Measurements from ENCODE around the gene MLLT10.
"Not testable (repeated sequence)": the region's sequence is repeated elsewhere in the genome, so short reads cannot be mapped to it uniquely, and the experiment has no call there.

The MLLT10 gene

DNA sequence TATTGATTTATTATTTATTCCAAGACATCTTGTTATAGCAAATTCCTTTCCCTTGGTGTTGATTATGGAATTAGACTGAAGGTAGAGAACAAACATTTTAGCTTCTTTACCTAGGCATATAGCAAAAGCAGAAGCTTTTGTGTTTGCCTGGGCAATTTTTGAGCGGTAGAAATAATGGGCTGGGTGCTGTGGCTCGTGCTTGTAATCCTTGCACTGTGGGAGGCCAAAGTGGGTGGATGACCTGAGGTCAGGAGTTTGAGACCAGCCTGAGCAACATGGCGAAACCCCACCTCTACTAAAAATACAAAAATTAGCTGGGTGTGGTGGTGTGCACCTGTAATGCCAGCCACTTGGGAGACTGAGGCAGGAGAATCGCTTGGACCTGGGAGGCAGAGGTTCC is 6.7 kb downstream of the MLLT10 start:
- H3K27me3 Mint-ChIP-seq (ENCODE audit: low read depth); H3K4me3 Mint-ChIP-seq; H3K27ac Mint-ChIP-seq; H3K4me1 Mint-ChIP-seq (ENCODE audit: low read depth); H3K9me3 Mint-ChIP-seq: not testable (repeated sequence)
- H3K36me3 Mint-ChIP-seq (ENCODE audit: low read depth), result peaks cover 33% of the 10 kb centered on the region

DNA sequence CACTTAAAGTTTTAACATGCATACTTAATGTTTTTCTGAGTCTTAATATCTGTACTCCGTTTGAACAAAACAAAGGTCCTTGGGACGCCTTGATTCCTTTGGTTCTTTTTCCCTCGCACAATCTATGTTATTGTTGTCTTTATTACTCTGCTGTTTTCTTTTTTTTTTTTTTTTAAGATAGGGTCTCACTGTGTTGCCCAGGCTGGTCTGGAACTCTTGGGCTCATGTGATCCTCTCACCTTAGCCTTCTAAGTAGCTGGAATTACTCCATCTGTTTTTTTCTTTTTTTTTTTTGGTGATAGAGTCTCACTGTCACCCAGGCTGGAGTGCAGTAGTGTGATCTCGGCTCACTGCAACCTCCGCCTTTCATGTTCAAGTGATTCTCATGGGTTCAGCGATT is 13.2 kb downstream of the MLLT10 start:
- H3K4me1 Mint-ChIP-seq (ENCODE audit: low read depth), result peaks cover 4% of the 10 kb centered on the region
- no peaks in the 10 kb centered on the region for H3K27me3 Mint-ChIP-seq (ENCODE audit: low read depth)
- peaks cover 34% of the 10 kb centered on the region for H3K36me3 Mint-ChIP-seq (ENCODE audit: low read depth)
- no peak overlapping the region for H3K4me3 Mint-ChIP-seq
- no peaks in the 10 kb centered on the region for H3K9me3 Mint-ChIP-seq
- no peak overlapping the region for H3K27ac Mint-ChIP-seq

DNA sequence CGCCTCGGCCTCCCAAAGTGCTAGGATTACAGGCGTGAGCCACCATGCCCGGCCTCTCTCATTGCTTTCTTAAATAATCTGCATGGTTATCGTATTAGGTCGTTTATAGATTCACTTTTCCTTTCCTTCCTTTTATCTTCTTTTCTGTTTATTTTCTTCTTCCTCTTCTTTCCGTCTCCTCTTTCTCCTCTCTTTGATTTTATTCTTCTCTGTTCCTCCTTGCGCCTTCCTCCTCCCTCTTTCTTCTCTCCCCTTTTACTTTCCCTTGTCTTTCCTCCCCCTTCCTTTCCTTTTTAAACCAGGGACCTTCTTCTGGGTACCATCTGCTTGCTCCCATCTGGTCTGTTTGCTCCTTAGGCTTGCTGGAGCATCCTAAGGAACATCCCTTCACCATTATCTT is 18.6 kb downstream of the MLLT10 start:
- Mint-ChIP-seq H3K27ac (no peak overlapping the region), H3K9me3 (no peaks in the 10 kb centered on the region), H3K27me3 (ENCODE audit: low read depth) (no peaks in the 10 kb centered on the region), H3K4me1 (ENCODE audit: low read depth) (peaks cover 8% of the 10 kb centered on the region), H3K36me3 (ENCODE audit: low read depth) (peaks cover 33% of the 10 kb centered on the region), H3K4me3 (no peak overlapping the region)

DNA sequence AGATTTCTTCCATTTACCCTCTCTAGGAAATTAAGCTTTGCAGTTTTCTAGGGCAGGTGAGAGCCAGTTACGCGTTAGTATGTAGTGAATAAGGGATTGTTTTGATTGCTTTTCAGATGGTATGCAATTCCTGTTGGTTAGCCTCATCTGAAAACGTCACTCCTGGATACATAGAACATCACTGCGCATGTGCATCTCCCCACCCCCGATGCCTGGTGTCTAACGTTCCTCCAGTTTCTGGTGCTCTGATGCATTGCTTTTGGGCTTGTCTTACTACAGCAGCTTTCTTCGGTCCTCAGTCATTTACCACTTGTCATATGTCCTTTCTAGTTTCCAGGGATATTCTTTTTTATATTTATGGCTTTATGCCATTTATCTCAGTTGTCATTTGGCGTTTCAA is 22.5 kb downstream of the MLLT10 start:
- peaks cover 39% of the 10 kb centered on the region for H3K36me3 Mint-ChIP-seq (ENCODE audit: low read depth)
- H3K4me3 Mint-ChIP-seq, result no peak overlapping the region
- no peaks in the 10 kb centered on the region for H3K9me3 Mint-ChIP-seq
- no peaks in the 10 kb centered on the region for H3K27me3 Mint-ChIP-seq (ENCODE audit: low read depth)
- H3K27ac Mint-ChIP-seq, result no peak overlapping the region
- peaks cover 8% of the 10 kb centered on the region for H3K4me1 Mint-ChIP-seq (ENCODE audit: low read depth)

DNA sequence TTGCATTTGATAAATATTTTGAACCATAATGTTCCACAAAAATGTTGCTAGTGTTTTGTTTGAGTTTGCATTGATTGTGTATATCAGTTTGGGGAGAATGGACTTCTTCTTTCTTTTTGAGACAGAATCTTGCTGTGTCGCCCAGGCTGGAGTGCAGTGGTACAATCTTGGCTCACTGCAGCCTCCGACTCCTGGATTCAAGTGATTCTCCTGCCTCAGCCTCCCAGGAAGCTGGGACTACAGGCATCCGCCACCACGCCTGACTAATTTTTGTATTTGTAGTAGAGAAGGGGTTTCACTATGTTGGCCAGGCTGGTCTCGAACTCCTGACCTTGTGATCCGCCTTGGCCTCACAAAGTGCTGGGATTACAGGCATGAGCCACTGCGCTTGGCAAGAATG is 25.0 kb downstream of the MLLT10 start:
- not testable (repeated sequence) for H3K4me1 Mint-ChIP-seq (ENCODE audit: low read depth); H3K9me3 Mint-ChIP-seq; H3K27me3 Mint-ChIP-seq (ENCODE audit: low read depth); H3K27ac Mint-ChIP-seq; H3K4me3 Mint-ChIP-seq
- peaks cover 35% of the 10 kb centered on the region for H3K36me3 Mint-ChIP-seq (ENCODE audit: low read depth)

DNA sequence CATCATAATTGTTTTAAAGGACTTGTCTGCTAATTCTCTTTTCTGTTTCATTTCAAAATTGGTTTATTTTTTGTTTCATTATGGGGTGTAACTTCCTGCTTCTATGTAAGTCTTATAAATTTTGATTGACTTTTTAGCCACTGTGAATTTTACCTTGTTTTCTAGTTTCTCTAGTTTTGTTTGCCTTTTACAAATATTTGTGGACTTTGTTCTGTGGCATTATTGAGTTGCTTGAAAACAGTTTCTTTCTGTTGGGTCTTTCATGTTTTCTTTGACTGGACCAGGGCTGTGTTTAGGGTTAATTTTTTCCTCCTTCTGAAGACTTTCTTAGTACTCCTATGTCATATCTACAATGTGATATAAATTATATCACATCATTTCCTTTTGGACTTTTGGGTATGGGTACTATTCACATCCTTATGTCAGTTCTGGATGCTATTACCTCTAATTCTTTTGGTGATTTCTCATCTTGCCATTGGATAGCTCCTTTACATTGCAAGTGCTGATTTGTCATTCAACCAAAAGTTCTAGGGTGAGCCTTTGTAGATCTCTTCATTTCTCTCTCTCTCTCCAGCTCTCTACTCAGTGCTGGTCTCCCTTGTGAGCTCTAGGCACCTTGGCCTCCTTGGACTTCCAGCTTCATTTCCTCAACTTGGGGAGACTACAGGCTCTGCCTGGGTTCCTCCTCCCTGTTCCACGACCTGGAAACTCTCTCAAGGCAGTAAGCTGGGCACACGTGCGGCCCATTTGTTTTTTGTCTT is 36.9 kb downstream of the MLLT10 start:
- H3K4me1 Mint-ChIP-seq (ENCODE audit: low read depth), result peaks cover 31% of the 10 kb centered on the region

DNA sequence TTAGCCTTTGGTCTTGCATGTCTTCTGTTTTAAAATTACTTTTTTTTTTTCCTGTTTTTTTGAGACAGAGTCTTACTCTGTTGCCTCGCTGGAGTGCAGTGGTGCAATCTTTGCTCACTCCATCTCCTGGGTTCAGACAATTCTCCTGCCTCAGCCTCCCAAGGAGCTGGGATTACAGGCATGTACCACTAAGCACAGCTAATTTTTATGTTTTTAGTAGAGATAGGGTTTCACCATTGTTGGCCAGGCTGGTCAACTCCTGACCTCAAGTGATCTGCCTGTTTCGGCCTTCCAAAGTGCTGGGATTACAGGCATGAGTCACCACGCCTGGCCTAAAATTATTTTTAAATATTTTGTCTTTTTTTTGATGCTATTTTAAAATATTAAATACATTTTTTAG is 38.5 kb downstream of the MLLT10 start:
- no peak overlapping the region for H3K4me3 Mint-ChIP-seq
- no peaks in the 10 kb centered on the region for H3K9me3 Mint-ChIP-seq
- peaks cover 27% of the 10 kb centered on the region for H3K4me1 Mint-ChIP-seq (ENCODE audit: low read depth)
- H3K36me3 Mint-ChIP-seq (ENCODE audit: low read depth), result peaks cover 21% of the 10 kb centered on the region
- no peaks in the 10 kb centered on the region for H3K27me3 Mint-ChIP-seq (ENCODE audit: low read depth)
- no peak overlapping the region for H3K27ac Mint-ChIP-seq

More for the DNA sequence above, 36.9 kb downstream of the MLLT10 start:
- no peaks in the 10 kb centered on the region for H3K9me3 Mint-ChIP-seq
- no peaks in the 10 kb centered on the region for H3K27me3 Mint-ChIP-seq (ENCODE audit: low read depth)
- H3K4me3 Mint-ChIP-seq, result no peak overlapping the region
- H3K27ac Mint-ChIP-seq, result no peak overlapping the region
- H3K36me3 Mint-ChIP-seq (ENCODE audit: low read depth), result peaks cover 25% of the 10 kb centered on the region

DNA sequence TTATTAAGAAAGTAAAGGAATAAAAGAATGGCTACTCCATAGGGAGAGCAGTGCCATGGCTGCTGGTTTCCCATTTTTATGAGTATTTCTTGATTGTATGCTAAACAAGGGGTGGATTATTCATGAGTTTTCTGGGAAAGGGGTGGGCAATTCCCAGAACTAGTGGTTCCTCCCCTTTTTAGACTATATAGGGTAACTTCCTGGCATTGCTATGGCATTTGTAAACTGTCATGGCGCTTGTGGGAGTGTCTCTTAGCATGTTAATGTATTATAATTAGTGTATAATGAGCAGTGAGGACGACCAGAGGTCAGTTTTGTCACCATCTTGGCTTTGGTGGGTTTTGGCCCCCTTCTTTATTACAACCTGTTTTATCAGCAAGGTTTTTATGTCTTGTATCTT is 40.5 kb downstream of the MLLT10 start:
- Mint-ChIP-seq H3K36me3 (ENCODE audit: low read depth) (peaks cover 22% of the 10 kb centered on the region), H3K4me1 (ENCODE audit: low read depth) (peaks cover 27% of the 10 kb centered on the region)
- H3K9me3 Mint-ChIP-seq; H3K4me3 Mint-ChIP-seq; H3K27ac Mint-ChIP-seq; H3K27me3 Mint-ChIP-seq (ENCODE audit: low read depth): not testable (repeated sequence)

DNA sequence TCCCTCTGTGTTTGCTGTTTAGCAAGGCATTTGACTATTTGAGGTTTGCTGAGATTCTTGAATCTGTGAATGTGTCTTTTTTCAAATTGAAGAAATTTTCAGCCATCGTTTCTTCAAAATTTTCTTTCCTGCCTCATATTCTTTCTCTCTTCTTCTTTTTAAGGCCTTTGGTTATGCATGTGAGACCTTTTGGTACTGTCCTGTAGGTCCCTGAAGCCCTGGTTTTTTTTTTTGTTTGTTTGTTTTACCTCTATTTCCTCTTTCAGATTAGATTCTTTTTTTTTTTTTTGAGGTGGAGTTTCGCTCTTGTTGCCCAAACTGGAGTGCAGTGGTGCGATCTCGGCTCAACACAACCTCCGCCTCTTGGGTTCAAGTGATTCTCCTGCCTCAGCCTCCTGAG is 45.3 kb downstream of the MLLT10 start:
- no peak overlapping the region for H3K4me3 Mint-ChIP-seq
- peaks cover 3% of the 10 kb centered on the region for H3K9me3 Mint-ChIP-seq
- H3K27ac Mint-ChIP-seq, result no peak overlapping the region
- H3K27me3 Mint-ChIP-seq (ENCODE audit: low read depth), result no peaks in the 10 kb centered on the region
- H3K4me1 Mint-ChIP-seq (ENCODE audit: low read depth), result peaks cover 16% of the 10 kb centered on the region
- H3K36me3 Mint-ChIP-seq (ENCODE audit: low read depth), result peaks cover 25% of the 10 kb centered on the region

DNA sequence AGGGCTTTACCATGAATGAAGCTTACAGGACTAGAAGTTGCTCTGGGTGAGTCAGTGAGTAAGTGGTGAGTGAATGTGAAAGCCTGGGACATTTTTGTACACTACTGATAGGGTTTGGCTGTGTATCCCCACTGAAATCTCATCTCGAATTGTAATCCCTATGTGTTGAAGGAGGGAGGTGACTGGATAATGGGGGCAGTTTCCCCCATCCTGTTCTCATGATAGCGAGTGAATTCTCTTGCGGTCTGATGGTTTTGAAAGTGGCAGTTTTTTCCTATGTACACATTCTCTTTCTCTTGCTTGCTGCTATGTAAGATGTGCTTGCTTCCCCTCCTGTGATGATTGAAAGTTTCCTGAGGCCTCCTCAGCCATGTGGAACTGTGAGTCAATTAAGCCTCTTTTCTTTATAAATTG is 47.4 kb downstream of the MLLT10 start:
- Mint-ChIP-seq H3K36me3 (ENCODE audit: low read depth) (peaks cover 27% of the 10 kb centered on the region), H3K4me1 (ENCODE audit: low read depth) (peaks cover 20% of the 10 kb centered on the region)
- not testable (repeated sequence) for H3K9me3 Mint-ChIP-seq; H3K27me3 Mint-ChIP-seq (ENCODE audit: low read depth); H3K4me3 Mint-ChIP-seq; H3K27ac Mint-ChIP-seq

DNA sequence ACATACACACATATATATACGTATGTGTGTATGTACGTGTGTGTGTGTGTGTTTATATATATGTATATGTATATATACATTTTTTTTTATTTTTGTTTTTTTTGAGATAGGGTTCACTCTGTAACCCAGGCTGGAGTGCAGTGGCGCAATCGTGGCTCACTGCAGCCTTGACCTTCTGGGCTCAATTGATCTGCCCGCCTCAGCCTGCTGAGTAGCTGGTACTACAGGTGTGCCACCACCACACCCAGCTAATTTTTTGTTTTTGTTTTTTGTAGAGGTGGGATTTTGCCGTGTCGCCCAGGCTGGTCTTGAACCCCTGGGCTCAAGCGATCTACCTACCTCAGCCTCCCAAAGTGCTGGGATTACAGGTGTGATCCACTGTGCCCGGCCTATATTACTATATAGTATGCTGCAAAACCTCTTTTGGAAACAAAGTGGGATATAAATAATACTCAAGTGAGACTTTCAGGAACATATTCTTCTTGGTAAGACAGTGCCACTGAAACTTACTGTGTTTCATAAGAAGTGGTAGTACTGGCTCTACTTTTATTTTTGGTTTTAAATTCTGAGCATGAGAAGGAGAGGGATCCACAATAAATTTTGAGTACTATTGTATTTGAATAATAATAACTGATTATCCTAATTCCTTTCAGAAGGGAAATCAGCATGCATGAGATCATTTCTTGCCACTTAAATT is 51.0 kb downstream of the MLLT10 start:
- H3K27ac Mint-ChIP-seq, result peak overlapping the region; percentile 65
- peaks cover 31% of the 10 kb centered on the region for H3K36me3 Mint-ChIP-seq (ENCODE audit: low read depth)
- H3K27me3 Mint-ChIP-seq (ENCODE audit: low read depth), result no peaks in the 10 kb centered on the region
- peaks cover 26% of the 10 kb centered on the region for H3K4me1 Mint-ChIP-seq (ENCODE audit: low read depth)
- H3K4me3 Mint-ChIP-seq, result no peak overlapping the region
- H3K9me3 Mint-ChIP-seq, result peaks cover 3% of the 10 kb centered on the region

DNA sequence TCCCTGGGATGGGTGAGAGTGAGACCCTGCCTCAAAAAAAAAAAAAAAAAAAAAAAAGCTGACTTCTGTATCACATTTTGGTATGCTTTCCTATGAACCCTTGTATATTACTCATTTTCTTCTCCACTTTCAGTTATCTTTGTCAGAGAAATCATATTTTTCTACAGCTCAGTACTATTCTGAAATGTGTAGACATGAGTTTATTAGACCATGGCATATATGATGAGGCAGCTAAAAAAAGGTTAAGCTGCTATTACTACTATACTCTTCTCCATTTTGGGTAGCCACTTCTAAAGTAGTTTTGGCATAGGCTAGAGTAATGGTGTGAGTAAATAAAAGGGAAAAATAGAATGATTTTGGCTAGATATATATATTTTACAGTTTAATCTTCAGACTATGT is 53.4 kb downstream of the MLLT10 start:
- Mint-ChIP-seq H3K9me3 (peaks cover 3% of the 10 kb centered on the region), H3K4me3 (no peak overlapping the region), H3K27ac (no peak overlapping the region), H3K4me1 (ENCODE audit: low read depth) (peaks cover 22% of the 10 kb centered on the region), H3K36me3 (ENCODE audit: low read depth) (peaks cover 37% of the 10 kb centered on the region), H3K27me3 (ENCODE audit: low read depth) (no peaks in the 10 kb centered on the region)

DNA sequence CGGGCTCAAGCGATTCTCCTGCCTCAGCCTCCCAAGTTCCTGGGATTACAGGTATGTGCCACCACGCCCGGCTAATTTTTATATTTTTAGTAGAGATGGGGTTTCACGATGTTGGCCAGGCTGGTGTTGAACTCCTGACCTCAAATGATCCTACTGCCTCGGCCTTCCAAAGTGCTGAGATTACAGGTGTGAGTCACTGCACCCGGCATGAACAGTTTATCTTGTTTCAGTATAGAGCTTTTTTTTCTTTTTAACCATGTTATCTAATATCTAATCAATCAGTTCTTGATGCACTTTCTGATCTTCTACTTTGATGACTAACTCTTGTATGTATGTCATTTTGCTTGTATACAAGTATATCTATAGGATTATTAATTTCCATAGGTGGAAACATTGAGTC is 54.1 kb downstream of the MLLT10 start:
- H3K27ac Mint-ChIP-seq; H3K4me3 Mint-ChIP-seq; H3K27me3 Mint-ChIP-seq (ENCODE audit: low read depth); H3K9me3 Mint-ChIP-seq: not testable (repeated sequence)
- peaks cover 37% of the 10 kb centered on the region for H3K36me3 Mint-ChIP-seq (ENCODE audit: low read depth)
- H3K4me1 Mint-ChIP-seq (ENCODE audit: low read depth), result peaks cover 22% of the 10 kb centered on the region

DNA sequence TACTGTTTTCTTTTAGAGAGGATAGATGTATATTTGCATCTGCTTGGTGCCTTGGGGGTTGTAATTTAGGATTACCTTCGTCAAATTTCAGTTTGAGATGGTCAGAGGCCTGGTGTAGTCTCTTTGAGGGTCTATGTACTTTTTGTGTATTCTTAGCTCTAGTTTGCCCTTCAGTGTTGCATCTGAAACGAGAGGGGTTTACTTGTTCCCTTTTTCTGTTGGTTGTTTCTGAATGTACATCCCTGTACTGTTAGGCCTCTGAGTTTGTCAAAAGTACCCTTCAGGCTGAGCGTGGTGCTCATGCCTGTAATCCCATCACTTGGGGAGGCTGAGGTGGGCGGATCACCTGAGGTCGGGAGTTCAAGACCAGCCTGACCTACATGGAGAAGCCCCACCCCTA is 60.0 kb downstream of the MLLT10 start:
- peaks cover 11% of the 10 kb centered on the region for H3K4me1 Mint-ChIP-seq (ENCODE audit: low read depth)
- H3K27me3 Mint-ChIP-seq (ENCODE audit: low read depth), result no peaks in the 10 kb centered on the region
- H3K4me3 Mint-ChIP-seq, result no peak overlapping the region
- no peak overlapping the region for H3K27ac Mint-ChIP-seq
- no peaks in the 10 kb centered on the region for H3K9me3 Mint-ChIP-seq
- H3K36me3 Mint-ChIP-seq (ENCODE audit: low read depth), result peaks cover 27% of the 10 kb centered on the region

DNA sequence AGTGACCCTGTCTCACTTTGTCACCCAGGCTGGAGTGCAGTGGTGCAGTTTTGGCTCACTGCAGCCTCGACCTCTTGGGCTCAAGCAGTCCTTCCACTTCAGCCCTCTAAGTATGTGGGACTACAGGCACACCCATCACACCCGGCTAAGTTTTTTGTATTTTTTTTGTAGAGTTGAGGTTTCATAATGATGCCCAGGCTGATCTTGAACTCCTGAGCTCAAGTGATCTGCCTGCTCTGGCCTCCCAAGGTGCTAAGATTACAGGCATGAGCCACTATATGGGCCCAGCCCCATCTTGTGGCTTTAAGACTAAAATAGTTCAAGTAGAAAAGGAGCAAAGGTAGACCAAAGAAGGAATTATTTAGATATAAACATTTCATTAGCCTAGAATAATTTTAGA is 65.5 kb downstream of the MLLT10 start:
- Mint-ChIP-seq H3K4me1 (ENCODE audit: low read depth) (no peaks in the 10 kb centered on the region), H3K9me3 (no peaks in the 10 kb centered on the region), H3K36me3 (ENCODE audit: low read depth) (peaks cover 11% of the 10 kb centered on the region), H3K27me3 (ENCODE audit: low read depth) (no peaks in the 10 kb centered on the region), H3K4me3 (no peak overlapping the region), H3K27ac (no peak overlapping the region)
